Measurements from ENCODE around the gene ZNF423.

Gene ZNF423

GRCh38 chr16:49492896-49493626 is 362.9 kb downstream of the ZNF423 start:
- no peak for DNase-seq (ENCODE audit: extremely low read depth, low read depth)
- TF ChIP-seq CTCF (IDR thresholded peaks at IDR 0.05; ENCODE audit: low read depth, low read length) = no peak

- no peak for DNase-seq (ENCODE audit: extremely low read depth, low read depth)
- TF ChIP-seq CTCF (IDR thresholded peaks at IDR 0.05; ENCODE audit: low read depth, low read length) = peak; percentile 74
Observed at GRCh38 chr16:49491771-49492761, 363.8 kb downstream of the ZNF423 start.

GRCh38 chr16:49491106-49491670 is 364.7 kb downstream of the ZNF423 start:
- no peak for TF ChIP-seq CTCF (IDR thresholded peaks at IDR 0.05; ENCODE audit: low read depth, low read length)
- no peak for DNase-seq (ENCODE audit: extremely low read depth, low read depth)

GRCh38 chr16:49490321-49490705 is 365.6 kb downstream of the ZNF423 start:
- TF ChIP-seq CTCF (IDR thresholded peaks at IDR 0.05; ENCODE audit: low read depth, low read length) = no peak
- no peak for DNase-seq (ENCODE audit: extremely low read depth, low read depth)

- TF ChIP-seq CTCF (IDR thresholded peaks at IDR 0.05; ENCODE audit: low read depth, low read length) = no peak
- no peak for DNase-seq (ENCODE audit: extremely low read depth, low read depth)
Observed at GRCh38 chr16:49489686-49490320, 366.1 kb downstream of the ZNF423 start.

- TF ChIP-seq CTCF (IDR thresholded peaks at IDR 0.05; ENCODE audit: low read depth, low read length) = no peak
- no peak for DNase-seq (ENCODE audit: extremely low read depth, low read depth)
Observed at GRCh38 chr16:49488740-49489525, 367.0 kb downstream of the ZNF423 start.

All from AG09319 (cell line).